Activated CD8-positive, alpha-beta memory T cell treated with anti-CD3 and anti-CD28 coated beads for 48 hours (primary cell): ENCODE measurements around the gene GKN2.

ENCODE experiments used
- DNase-seq, 3 experiments: peaks; one replicate each; pipeline ENCODE4 v3.0.0-alpha.2; 2020; ENCODE audit warnings: low read depth in 2 of 3, low spot score in 2 of 3

The GKN2 gene

GRCh38 chr2:68952887-68953521 is at the start of gene GKN2:
GKN2 (minus strand) TSS chr2:68952893; CDS start chr2:68952861, 32 bp downstream.
- no peak for DNase-seq

GRCh38 chr2:69001879-69002278 is 49.2 kb upstream of the GKN2 start:
- no peak for DNase-seq

GRCh38 chr2:68997401-68997800 is 44.7 kb upstream of the GKN2 start:
- DNase-seq = no peak

- DNase-seq = no peak
These were observed 43.2 kb upstream of the GKN2 start for GRCh38 chr2:68995916-68996315.

GRCh38 chr2:68994864-68995263 is 42.2 kb upstream of the GKN2 start:
- DNase-seq = no peak

- DNase-seq = no peak
These were observed 41.0 kb upstream of the GKN2 start for GRCh38 chr2:68993660-68994059.

- DNase-seq = no peak
These were observed 40.2 kb upstream of the GKN2 start for GRCh38 chr2:68992933-68993332.

- no peak for DNase-seq
These were observed 39.6 kb upstream of the GKN2 start for GRCh38 chr2:68992341-68992740.

- DNase-seq = no peak
These were observed 36.3 kb upstream of the GKN2 start for GRCh38 chr2:68989035-68989434.

- DNase-seq = no peak
These were observed 34.4 kb upstream of the GKN2 start for GRCh38 chr2:68987021-68987503.

- DNase-seq = no peak
These were observed 28.3 kb upstream of the GKN2 start for GRCh38 chr2:68980956-68981355.

- DNase-seq = no peak
These were observed 25.4 kb upstream of the GKN2 start for GRCh38 chr2:68978098-68978497.

GRCh38 chr2:68977453-68977852 is 24.8 kb upstream of the GKN2 start:
- DNase-seq = no peak

- no peak for DNase-seq
These were observed 23.2 kb upstream of the GKN2 start for GRCh38 chr2:68975844-68976243.

GRCh38 chr2:68974946-68975665 is 22.4 kb upstream of the GKN2 start:
- DNase-seq = no peak

- no peak for DNase-seq
These were observed 21.6 kb upstream of the GKN2 start, which contains the start of gene GKN1 for GRCh38 chr2:68974251-68974650. GKN1 (plus strand) TSS chr2:68974636; CDS start chr2:68974678, 42 bp downstream.

- DNase-seq = no peak
These were observed 19.0 kb upstream of the GKN2 start for GRCh38 chr2:68971591-68972231.

GRCh38 chr2:68970566-68971265 is 18.0 kb upstream of the GKN2 start:
- DNase-seq = no peak

- DNase-seq = no peak
These were observed 17.2 kb upstream of the GKN2 start for GRCh38 chr2:68969736-68970490.

GRCh38 chr2:68968221-68968620 is 15.5 kb upstream of the GKN2 start:
- DNase-seq = no peak

- no peak for DNase-seq
These were observed 11.6 kb upstream of the GKN2 start for GRCh38 chr2:68964282-68964681.
